SK-N-SH (cell line): ENCODE data around the gene RAD51B. TPM values are rescaled to one million over a fixed set of nuclear protein-coding genes. Genes with fewer than 3 reads are reported as not detected.

Experiments used
- CTCF ChIA-PET: fragments of 300-600, 350-600 bp; formaldehyde crosslinking; extraction: SDS; loops from one replicate; lab custom pipeline; 2021; lab: Yijun Ruan, JAX
- POLR2A ChIA-PET: fragments of 350-600 bp; sonication (Branson Sonifier 250); formaldehyde crosslinking; extraction: SDS; loops from one replicate; lab custom pipeline; 2020; ENCODE audit warnings: antibody characterized with exemption, inconsistent platforms; lab: Yijun Ruan, JAX
- DNase-seq: peaks from one replicate; pipeline ENCODE4 v3.0.0; 2012
- H2AFZ ChIP-seq: fragments of 200-600 bp; sonication (generic); 2 replicates; pipeline ENCODE4 v1.8.1; 2016; ENCODE audit warnings: antibody characterized with exemption, mild to moderate bottlenecking, low read depth
- H3F3A ChIP-seq: fragments of 200-600 bp; sonication (generic); replicated peaks from 2 replicates; pipeline ENCODE3; 2016; ENCODE audit warnings: antibody characterized with exemption, mild to moderate bottlenecking; ENCODE audit not compliant: insufficient read depth
- H3K27ac ChIP-seq, 2 experiments: fragments of 200-500 bp in 1 of 2; fragments of 200-600 bp in 1 of 2; sonication (Bioruptor generic) in 1 of 2; sonication (generic), shearing (Covaris generic) in 1 of 2; 2 replicates each; pipeline versions ENCODE4 v1.5.1 to v1.6.1; 2014 to 2016; ENCODE audit warnings: low read depth in 2 of 2, inconsistent platforms in 1 of 2, low read length in 1 of 2, mild to moderate bottlenecking in 1 of 2, mixed read lengths in 1 of 2
- H3K27me3 ChIP-seq: fragments of 200-600 bp; sonication (generic), shearing (Covaris generic); 2 replicates; pipeline ENCODE4 v1.6.1; 2016; ENCODE audit warnings: mixed run types; ENCODE audit not compliant: insufficient read depth
- H3K36me3 ChIP-seq, 2 experiments: fragments of 200-500 bp in 1 of 2; fragments of 200-600 bp in 1 of 2; sonication (Bioruptor generic) in 1 of 2; sonication (generic) in 1 of 2; replicated peaks in 1 of 2; 2 replicates each; pipeline versions ENCODE3 to v1.5.1; 2014 to 2016; ENCODE audit warnings: low read length in 1 of 2, mild to moderate bottlenecking in 1 of 2; ENCODE audit not compliant: insufficient read depth in 2 of 2, control insufficient read depth in 1 of 2
- H3K4me1 ChIP-seq, 2 experiments: fragments of 200-500 bp in 1 of 2; fragments of 200-600 bp in 1 of 2; sonication (Bioruptor generic) in 1 of 2; sonication (generic), shearing (Covaris generic) in 1 of 2; 2 replicates each; pipeline versions ENCODE4 v1.5.1 to v1.6.1; 2014 to 2016; ENCODE audit warnings: low read depth in 1 of 2, low read length in 1 of 2, mixed run types in 1 of 2; ENCODE audit not compliant: insufficient read depth in 2 of 2, control insufficient read depth in 1 of 2
- H3K4me2 ChIP-seq: fragments of 200-600 bp; sonication (generic), shearing (Covaris generic); 2 replicates; pipeline ENCODE4 v1.6.1; 2017; ENCODE audit warnings: mixed run types
- H3K4me3 ChIP-seq, 2 experiments: fragments of 200-500 bp in 1 of 2; fragments of 200-600 bp in 1 of 2; sonication (Bioruptor generic) in 1 of 2; sonication (generic), shearing (Covaris generic) in 1 of 2; 2 replicates each; pipeline versions ENCODE4 v1.5.1 to v1.8.1; 2014 to 2016; ENCODE audit warnings: low read depth in 2 of 2, inconsistent platforms in 1 of 2, low read length in 1 of 2, mild to moderate bottlenecking in 1 of 2, mixed read lengths in 1 of 2, moderate library complexity in 1 of 2
- H3K79me2 ChIP-seq: fragments of 200-600 bp; sonication (generic); 2 replicates; pipeline ENCODE4 v1.8.1; 2017; ENCODE audit warnings: mild to moderate bottlenecking; ENCODE audit not compliant: insufficient read depth
- H3K9ac ChIP-seq: fragments of 200-600 bp; sonication (generic); 2 replicates; pipeline ENCODE4 v1.6.1; 2017; ENCODE audit warnings: mixed run types
- H3K9me2 ChIP-seq: fragments of 200-600 bp; sonication (generic); 2 replicates; pipeline ENCODE4 v1.6.1; 2017; ENCODE audit warnings: mixed run types
- H3K9me3 ChIP-seq: fragments of 200-600 bp; sonication (generic); 2 replicates; pipeline ENCODE4 v1.6.1; 2017; ENCODE audit warnings: mixed run types, mild to moderate bottlenecking, moderate library complexity
- H4K20me1 ChIP-seq: fragments of 200-600 bp; sonication (generic); 2 replicates; pipeline ENCODE4 v1.6.1; 2017; ENCODE audit warnings: mild to moderate bottlenecking, mixed run types; ENCODE audit not compliant: insufficient read depth
- CHD2 ChIP-seq: fragments of 150-350 bp; IDR thresholded peaks from 2 replicates; pipeline ENCODE4 v1.6.1; 2018; ENCODE audit warnings: low read length; ENCODE audit not compliant: partially characterized antibody
- ELF1 ChIP-seq: IDR thresholded peaks from 2 replicates; pipeline ENCODE4 v1.4.0; 2012
- FOXJ3 ChIP-seq: sonication (generic); formaldehyde crosslinking; IDR thresholded peaks from 2 replicates; pipeline ENCODE4 v1.5.1; 2020; ENCODE audit warnings: mild to moderate bottlenecking, missing genetic modification reagents
- GATA2 ChIP-seq: sonication (generic); formaldehyde crosslinking; IDR thresholded peaks from 2 replicates; pipeline ENCODE4 v1.5.0; 2020; ENCODE audit warnings: mild to moderate bottlenecking, missing genetic modification reagents
- NFIC ChIP-seq: IDR thresholded peaks from 2 replicates; pipeline ENCODE4 v1.4.0; 2012; ENCODE audit warnings: borderline replicate concordance
- NRF1 ChIP-seq: IDR thresholded peaks from 2 replicates; pipeline ENCODE4 v1.6.1; 2012; ENCODE audit warnings: low read depth, mild to moderate bottlenecking, low read length
- RAD21 ChIP-seq: IDR thresholded peaks from 2 replicates; pipeline ENCODE4 v1.6.1; 2012; ENCODE audit warnings: mild to moderate bottlenecking, low read length
- RCOR1 ChIP-seq: fragments of 150-350 bp; IDR thresholded peaks from 2 replicates; pipeline ENCODE4 v1.6.1; 2017; ENCODE audit warnings: antibody characterized with exemption, low read length
- RXRA ChIP-seq: IDR thresholded peaks from 2 replicates; pipeline ENCODE4 v1.4.0; 2012; ENCODE audit warnings: low read depth, mild to moderate bottlenecking, borderline replicate concordance
- TAF1 ChIP-seq: IDR thresholded peaks from 2 replicates; pipeline ENCODE4 v1.6.1; 2012; ENCODE audit warnings: low read depth, mild to moderate bottlenecking, low read length, moderate library complexity, borderline replicate concordance
- TEAD4 ChIP-seq: IDR thresholded peaks from 2 replicates; pipeline ENCODE4 v1.4.0; 2012; ENCODE audit warnings: mild to moderate bottlenecking, borderline replicate concordance; ENCODE audit not compliant: insufficient read depth
- USF2 ChIP-seq: fragments of 150-350 bp; IDR thresholded peaks from 2 replicates; pipeline ENCODE4 v1.6.1; 2017; ENCODE audit warnings: antibody characterized with exemption, low read length, low read depth, borderline replicate concordance
- WGBS: methylation state at CpG from one replicate; pipeline ENCODE4 v1.1.6; 2017; ENCODE audit warnings: low lambda C conversion rate; 5-methylcytosine and 5-hydroxymethylcytosine counted together
- polyA plus RNA-seq, 3 experiments: library from polyadenylated mRNA; depleted of rRNA; stranded (reverse); fragments of >200 nt; gene quantifications; 2 replicates each; pipeline ENCODE4 v1.2.3, GENCODE V29; 2012
- TF ChIP-seq, protein P1 (sequence below): fragments of 150-350 bp; IDR thresholded peaks from 2 replicates; pipeline ENCODE4 v1.6.1; 2016; ENCODE audit warnings: mild to moderate bottlenecking, low read depth, low read length
- TF ChIP-seq, protein P2 (sequence below): IDR thresholded peaks from 2 replicates; pipeline ENCODE4; 2012

Gene RAD51B
- polyA plus RNA-seq, 1 of the 3 experiments (the other 2 are of a cell fraction), result 6.0 TPM

DNA sequence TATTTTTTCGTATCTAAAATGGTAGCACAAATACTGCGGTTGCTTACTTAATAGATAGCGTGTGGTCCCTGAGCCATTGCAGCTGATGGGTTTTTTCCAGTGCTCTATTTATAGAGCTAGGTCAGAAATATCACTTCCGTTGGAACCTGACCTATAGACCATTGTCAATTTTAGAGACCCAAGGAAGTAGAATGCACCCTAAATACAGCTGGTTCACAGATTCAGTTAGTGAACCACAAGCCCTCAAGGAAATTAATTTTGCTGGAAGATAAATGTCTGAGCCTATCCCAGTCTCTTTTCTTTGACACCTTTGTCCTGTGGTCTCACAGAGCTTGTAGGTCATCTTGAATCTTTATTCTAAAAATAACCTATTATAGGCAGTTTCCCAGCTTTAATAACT lies 582.3 kb downstream of the RAD51B start:
- Histone ChIP-seq H3K4me2 (no peak overlapping the region), H3K27me3 (no peaks in the 10 kb centered on the region), H4K20me1 (no peaks in the 10 kb centered on the region), H3K27ac (no peak overlapping the region; a peak in 1 of 4 replicates), H3K79me2 (no peaks in the 10 kb centered on the region), H3K9me3 (no peaks in the 10 kb centered on the region), H3F3A (peaks cover 5% of the 10 kb centered on the region), H3K4me3 (no peak overlapping the region), H2AFZ (no peak overlapping the region), H3K4me1 (peaks cover 20 to 33% of the 10 kb centered on the region in 2 experiments), H3K9me2 (no peaks in the 10 kb centered on the region), H3K9ac (no peak overlapping the region), H3K36me3 (no peaks in the 10 kb centered on the region)
- TF ChIP-seq GATA2 (CRISPR knock-in tag) (no peak), RCOR1 (no peak), RAD21 (no peak), ELF1 (no peak), NFIC (no peak), NRF1 (no peak), RXRA (no peak), CHD2 (no peak), TAF1 (no peak)
- TF ChIP-seq, protein P1, sequence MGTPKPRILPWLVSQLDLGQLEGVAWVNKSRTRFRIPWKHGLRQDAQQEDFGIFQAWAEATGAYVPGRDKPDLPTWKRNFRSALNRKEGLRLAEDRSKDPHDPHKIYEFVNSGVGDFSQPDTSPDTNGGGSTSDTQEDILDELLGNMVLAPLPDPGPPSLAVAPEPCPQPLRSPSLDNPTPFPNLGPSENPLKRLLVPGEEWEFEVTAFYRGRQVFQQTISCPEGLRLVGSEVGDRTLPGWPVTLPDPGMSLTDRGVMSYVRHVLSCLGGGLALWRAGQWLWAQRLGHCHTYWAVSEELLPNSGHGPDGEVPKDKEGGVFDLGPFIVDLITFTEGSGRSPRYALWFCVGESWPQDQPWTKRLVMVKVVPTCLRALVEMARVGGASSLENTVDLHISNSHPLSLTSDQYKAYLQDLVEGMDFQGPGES, result no peak
- TF ChIP-seq, protein P2, sequence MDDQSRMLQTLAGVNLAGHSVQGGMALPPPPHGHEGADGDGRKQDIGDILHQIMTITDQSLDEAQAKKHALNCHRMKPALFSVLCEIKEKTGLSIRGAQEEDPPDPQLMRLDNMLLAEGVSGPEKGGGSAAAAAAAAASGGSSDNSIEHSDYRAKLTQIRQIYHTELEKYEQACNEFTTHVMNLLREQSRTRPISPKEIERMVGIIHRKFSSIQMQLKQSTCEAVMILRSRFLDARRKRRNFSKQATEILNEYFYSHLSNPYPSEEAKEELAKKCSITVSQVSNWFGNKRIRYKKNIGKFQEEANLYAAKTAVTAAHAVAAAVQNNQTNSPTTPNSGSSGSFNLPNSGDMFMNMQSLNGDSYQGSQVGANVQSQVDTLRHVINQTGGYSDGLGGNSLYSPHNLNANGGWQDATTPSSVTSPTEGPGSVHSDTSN, result no peak
- ChIA-PET POLR2A (no interaction called here), CTCF (interaction anchor here (0.9 to 1.0 kb wide), 2 partner anchors 153 to 393 kb away, joined by 3 read pairs; no protein-coding TSS in a partner anchor)
- DNase-seq, result no peak
- WGBS, result 92% methylated on average over 4 of the region's 4 CpGs

DNA sequence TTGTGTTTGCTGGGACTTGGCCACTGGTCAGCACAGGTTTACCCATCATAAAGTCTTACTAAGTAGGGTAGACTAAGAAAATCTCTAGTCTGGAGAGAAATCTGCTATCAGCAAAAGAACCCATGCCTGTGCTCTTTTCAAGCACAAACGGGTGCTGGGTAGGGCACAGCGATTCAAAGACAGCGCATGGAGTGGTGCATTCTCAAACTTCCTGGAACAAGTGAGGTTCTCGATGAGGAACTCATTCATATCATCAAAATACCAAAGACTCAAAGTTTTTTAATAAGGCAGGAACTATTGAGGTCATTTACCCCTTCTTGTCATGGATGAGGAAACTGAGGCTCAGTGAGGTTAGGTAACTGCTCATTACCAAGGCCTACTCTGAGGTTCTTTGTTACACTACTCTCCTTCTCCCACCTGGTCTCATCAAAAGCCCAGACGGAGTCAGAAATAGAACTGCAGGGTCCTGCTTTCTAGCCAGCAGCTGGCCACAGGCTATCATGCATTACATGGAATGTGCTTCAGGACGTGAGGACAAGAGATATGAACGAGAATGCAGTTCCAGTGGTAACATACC lies 583.0 kb downstream of the RAD51B start:
- Histone ChIP-seq H3K27ac (peak overlapping the region in 1 of 2 experiments; percentile 39; a peak in 1 of 4 replicates), H3K9me3 (no peaks in the 10 kb centered on the region), H3K4me1 (peaks cover 14 to 28% of the 10 kb centered on the region in 2 experiments), H2AFZ (no peak overlapping the region), H3K4me2 (no peak overlapping the region), H3K36me3 (no peaks in the 10 kb centered on the region), H3K9me2 (no peaks in the 10 kb centered on the region), H3K9ac (no peak overlapping the region), H3K27me3 (no peaks in the 10 kb centered on the region), H3K79me2 (no peaks in the 10 kb centered on the region), H3K4me3 (no peak overlapping the region), H3F3A (peaks cover 5% of the 10 kb centered on the region), H4K20me1 (no peaks in the 10 kb centered on the region)
- WGBS, result 96% methylated on average over 7 of the region's 7 CpGs
- TF ChIP-seq TEAD4, result no peak
- TF ChIP-seq FOXJ3, result no peak
- no peak for TF ChIP-seq USF2
- TF ChIP-seq, protein P2, result no peak
- ChIA-PET CTCF (interaction anchor here (0.9 kb wide), 1 partner anchor 154 kb away, joined by 3 read pairs; no protein-coding TSS in a partner anchor), POLR2A (no interaction called here)
- DNase-seq, result no peak
